ENCODE data around the gene SMIM13.

Gene SMIM13

DNA sequence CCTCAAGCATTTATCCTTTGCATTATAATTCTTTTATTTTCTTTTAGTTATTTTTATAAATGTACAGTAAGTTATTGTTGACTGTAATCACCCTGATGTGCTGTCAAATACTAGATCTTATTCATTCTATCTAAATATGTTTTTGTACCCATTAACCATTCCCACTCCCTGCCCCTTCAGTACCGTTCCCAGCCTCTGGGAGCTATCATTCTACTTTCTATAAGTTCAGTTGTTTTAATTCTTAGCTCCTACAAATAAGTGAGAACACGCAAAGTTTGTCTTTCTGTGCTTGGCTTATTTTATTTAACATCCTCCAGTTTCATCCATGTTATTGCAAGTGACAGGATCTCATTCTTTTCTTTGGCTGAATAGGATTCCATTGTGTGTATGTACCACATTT is 30.3 kb downstream of the SMIM13 start:
- DNase-seq, result no peak

DNA sequence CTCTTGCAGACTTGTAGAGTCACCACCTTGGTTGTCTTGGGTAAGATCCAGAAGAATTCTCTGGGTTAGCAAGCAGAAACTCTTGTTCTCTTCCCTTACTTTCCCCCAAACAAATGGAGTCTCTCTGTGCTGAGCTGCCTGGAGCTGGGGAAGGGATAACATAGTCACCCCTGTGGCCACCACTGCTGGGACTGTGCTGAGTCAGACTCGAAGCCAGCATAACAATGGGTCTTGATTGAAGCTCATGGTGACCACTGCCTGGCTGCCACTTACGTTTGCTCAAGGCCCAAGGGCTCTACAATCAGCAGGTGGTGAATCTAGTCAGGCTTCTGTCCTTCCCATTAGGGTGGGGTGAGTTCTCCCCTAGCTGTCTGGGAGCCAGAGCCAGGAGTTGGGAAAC is 33.2 kb downstream of the SMIM13 start:
- DNase-seq, result peak; percentile 8

DNA sequence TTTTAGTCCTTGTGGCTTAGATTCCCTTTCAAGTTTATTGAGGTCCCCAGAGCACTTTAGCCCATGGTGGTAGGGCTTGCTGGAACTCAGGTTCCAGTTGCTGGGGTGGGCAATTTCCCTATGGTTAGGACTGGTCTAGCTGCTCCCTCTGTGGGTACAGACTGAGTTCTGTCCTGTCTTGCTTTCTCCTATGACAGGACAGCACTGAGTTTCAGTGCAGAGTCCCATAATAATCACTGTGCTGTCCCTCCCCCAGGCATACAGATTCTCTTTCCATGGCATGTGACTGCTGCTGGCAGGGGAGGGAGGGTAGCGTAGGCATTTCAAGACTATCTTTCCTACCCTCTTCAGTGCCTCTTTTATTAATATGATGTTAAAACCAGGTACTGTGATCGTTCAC is 35.0 kb downstream of the SMIM13 start:
- no peak for DNase-seq

DNA sequence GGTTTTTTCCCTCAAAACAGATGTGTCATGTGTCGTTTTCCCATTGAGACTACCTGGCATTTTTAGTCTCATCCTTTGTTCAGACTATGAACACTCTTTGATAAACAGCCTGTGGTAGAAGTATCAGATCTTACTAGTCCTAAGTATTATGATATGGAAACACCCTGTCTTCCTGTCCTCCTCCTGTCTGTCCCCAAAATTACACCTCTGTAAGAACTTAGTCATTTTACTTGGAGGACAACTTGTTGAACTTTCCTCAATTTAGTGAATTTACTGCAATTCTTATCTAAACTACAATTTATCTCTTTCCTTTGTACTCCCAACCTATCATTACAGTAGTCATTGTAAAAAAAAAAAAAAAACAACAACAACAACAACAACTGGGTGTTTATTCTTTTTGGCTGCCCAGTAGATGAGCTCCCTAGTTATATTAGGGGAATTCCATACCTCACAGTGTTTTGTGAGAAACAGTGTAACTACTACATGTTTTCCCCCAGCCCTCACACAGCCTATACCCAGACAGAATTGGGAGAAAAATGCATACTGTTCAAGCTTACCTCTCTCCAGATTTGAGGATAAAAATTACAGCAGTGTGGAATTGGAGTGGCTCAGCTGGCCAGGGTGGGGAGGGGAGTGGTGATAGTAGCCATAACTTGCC is 36.4 kb downstream of the SMIM13 start:
- DNase-seq, result no peak

DNA sequence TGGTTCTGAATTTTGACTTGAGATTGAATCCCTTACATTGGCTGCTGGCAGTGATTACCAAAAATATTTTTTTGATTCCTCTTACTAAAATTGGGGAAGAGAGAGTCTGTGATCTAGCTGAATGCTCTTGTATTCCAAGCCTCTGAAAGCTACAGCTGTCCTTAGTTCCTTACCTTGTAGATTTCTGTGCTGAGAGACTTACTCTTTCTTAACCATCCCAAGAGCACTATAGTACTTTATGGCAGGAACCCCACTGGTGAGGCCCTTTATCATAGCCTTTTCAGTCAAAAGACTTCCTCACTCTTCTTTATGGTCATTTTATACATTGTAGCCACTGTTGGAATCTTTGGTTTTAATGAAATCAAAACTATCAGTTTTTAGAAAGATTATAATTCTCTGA is 37.0 kb downstream of the SMIM13 start:
- no peak for DNase-seq

DNA sequence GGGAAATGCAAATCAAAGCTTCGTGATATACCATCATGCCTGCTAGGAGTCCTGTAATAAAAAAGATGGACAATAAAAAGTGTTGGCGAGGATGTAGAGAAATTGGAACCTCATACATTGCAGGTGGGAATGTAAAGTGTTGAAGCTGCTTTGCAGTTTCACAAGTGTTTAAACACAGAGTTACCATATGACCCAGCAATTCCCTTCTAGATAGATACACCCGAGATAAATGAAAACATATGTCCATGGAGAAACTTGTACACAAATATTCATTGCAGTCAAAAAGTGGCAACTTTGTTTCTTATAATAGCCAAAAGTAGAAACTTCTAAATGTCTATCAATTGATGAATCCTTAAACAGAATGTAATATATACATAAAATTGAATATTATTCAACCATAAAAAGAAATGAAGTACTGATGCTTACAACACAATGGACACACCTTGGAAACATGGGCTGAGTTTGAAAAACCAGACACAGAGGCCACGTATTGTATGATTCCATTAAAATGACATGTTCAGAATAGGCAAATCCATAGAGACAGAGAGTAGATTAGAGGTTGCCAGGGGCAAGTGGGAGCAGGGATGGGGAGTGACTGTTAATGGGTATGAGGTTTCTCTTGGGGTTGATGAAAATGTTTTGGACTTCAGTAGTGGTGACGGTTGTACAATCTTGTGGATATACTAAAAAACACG is 38.7 kb downstream of the SMIM13 start:
- DNase-seq, result no peak

DNA sequence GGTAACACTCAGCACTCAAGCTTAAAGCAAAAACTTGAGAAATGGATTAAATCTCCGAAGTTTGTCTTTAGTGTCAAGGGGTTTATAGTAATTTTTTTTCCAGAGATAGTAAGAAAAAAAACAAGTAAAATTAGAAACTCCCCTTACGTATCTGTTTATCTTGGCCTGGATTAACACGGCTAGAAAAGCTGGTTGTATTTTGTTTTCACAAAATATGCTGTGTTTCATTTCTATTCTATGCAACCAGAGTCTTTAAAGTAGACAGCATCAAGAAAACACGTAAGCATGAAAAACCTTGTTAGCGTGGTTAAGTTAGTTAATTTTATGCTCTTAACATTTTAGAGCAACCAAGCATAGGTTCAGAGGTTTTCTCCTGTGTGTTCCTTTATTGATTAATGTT is 39.6 kb downstream of the SMIM13 start:
- no peak for DNase-seq

DNA sequence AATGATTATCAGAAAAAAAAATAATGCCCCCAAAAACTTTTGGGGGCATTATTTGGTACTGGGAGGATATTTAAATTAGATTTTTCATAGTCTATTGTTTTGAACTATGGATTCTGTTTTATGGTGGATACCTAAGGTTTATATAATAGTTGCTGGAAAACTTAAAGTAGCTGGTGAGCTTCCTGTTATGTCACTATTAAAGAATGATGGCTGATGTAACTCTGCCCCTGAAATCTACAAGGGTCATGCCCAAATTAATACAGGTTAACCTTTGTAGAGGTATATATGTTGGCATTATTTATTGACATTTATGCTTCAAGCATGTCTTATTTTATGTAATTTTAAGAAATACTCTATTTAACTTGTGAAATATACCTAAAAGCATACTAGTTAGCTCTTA is 43.2 kb downstream of the SMIM13 start:
- DNase-seq, result no peak

DNA sequence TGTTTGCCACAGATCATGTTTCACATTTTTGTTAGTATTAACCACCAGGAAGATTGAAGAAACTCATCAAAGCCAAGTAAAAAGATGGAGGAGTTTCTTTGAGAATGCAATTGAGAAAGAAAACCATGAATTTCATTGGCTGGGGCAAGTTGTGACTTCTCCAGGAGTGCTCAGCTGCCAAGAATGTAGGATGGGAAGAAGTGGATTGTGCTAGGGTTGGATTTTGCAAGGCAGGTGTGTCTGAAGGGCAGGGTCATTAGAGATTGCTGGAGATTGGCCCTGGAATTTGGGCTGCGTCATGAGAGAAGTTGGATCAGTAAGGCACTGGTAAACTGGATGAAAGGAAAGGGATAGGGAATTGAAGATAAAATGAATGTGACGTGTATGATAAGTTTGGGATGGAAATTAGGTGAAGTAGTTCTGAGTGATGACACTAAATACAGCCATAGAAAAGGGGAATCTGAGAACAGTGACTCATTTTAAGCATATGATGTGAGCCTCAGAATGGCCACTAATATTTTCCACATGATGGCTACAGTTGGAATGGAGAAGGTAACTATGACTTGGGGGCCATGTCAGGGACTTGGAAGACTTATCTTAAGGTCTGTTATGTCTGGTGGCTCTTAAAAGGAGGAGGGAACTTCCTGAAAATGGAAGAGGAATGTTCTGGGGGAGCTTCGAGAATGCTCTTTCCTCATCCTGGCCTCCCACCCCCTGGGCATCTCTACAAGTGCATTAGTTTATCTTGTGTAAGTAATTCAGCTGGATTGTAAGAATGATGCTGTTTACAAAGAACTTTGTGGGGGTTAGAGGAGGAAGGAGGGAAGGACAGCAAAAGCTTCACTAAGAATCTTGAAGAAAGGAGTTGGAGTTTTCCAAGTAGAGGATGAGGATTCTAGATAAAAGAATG is 45.7 kb downstream of the SMIM13 start:
- peak; percentile 44 for DNase-seq

DNA sequence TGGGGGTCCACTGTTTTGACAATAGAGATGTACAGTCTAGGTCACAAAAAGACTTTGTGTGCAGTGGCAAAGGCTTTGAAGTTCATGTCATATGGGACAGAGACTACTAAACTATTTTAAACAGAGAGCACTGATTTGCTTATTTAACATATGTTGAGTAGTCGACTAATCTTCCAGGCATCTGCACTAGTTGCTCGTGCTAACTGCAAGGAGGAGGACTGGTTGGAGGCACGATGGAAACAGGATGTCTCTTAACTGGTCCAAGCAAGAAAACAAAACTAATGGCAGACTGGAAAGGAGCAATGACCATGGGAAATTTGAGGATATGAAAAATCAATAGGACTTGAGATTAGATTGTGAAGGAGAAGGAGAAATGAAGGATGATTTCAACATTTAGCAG is 46.4 kb downstream of the SMIM13 start:
- DNase-seq, result peak; percentile 61

DNA sequence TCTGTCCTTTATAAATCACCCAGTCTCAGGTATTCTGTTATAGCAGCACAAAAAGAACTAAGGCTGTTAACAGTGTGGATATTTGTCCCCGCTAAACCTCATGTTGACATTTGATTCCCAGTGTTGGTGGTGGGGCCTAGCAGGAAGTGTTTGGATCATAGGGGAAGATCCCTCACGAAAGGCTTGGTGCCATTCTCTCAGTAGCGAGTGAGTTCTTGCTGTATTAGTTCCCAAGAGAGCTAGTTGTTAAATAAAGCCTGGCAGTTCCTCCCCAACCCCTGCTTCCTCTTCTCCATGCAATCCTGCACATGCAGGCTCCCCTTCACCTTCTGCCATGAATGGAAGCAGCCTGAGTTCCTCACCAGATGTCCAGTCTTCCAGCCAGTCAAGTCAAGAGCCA is 47.7 kb downstream of the SMIM13 start:
- no peak for DNase-seq

DNA sequence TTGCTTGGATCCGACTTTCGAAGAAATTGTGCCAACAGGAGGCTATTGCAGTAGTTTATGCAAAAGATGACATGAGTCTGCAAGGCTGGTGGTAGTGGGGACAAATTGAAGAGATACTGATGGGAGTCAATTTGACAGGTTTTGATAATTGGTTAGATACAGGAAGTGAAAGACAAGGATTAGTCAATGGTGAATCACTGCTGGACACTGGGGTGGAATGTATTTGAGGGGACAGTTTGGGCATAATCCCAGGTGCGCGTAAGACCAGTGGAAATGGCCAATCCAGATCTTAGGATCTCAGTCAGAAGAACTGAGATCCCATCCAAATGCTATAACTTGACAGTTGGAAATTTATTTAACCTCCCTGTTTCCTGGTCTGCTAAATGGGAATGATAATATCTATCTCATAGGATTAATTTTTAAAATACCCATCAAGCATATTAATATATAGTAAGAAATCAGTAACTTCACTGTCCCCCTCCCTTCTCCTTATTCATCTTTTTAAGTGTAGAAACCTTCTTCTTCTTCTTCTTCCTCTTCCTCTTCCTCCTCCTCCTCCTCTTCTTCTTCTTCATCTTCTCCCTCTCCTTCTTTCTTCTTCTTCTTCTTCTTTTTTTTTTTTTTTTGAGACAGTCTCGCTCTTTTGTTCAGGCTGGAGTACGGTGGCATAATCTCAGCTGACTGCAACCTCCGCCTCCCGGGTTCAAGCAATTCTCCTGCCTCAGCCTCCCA is 48.8 kb downstream of the SMIM13 start:
- DNase-seq, result peak; percentile 33

DNA sequence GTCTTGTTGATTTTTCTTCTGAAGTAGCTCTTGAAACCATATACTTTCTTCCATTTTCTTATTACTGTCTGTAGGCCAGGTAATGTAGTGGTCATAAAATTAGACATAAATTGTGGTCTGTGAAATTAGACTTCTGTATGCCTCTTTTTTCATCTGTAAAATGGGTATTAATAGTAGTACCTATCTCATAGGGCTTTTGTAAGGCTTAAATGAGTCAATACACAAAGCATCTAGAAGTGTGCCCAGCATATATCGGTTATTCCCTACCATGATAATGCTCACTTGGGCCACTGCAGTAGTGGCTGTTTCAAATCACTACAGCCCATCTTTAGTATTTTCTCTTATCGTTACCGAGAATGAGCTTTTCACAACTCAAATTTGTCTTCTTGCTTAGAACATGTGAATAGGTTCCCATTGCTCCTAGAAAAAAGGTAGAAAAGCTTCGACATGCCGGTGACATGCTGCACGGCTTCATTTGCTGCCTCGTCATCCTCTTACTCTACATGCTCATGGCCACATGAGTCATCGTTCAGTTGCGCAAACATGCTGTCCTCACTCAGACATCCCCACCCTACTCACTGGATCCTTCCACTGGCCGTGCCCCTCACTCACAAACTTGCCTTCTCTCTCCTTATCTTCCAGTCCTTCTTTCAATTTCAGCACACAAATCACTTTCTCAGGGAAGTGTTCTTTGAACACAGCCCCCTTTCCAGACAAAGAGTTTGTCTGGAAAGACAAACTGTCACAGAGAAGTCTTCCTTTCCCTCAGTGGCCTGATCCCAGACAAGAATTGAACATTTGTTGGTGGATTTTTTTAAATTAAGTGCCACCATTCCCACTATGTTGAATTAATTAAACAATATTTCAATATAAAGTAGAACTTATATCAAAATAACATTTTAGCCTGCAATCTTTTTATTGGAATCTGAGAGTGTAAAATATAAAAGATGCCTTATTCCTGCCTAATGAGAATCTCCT is 50.0 kb downstream of the SMIM13 start:
- peak; percentile 95 for DNase-seq

DNA sequence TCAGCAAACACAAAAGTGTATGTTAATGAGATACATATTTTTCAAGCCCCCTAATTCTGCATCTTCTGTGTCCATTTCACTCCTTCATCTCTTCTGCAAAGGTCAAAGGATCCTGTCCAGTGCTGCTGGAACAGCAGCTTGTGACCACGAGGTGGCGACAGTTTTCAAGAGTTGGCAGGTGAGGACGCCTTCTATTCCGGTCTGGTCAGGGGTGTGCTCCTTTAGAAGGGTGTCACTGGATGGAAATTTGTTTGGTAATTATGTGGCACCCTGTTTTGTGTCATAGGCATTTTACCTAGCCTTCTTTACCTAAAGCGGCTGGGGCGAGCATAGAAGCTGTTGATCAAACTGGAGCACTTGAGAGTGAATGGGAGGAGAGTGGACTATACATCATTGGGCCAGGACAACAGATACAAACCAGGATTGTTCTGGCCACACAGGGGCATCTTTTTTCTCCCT is 50.8 kb downstream of the SMIM13 start:
- peak; percentile 79 for DNase-seq

DNA sequence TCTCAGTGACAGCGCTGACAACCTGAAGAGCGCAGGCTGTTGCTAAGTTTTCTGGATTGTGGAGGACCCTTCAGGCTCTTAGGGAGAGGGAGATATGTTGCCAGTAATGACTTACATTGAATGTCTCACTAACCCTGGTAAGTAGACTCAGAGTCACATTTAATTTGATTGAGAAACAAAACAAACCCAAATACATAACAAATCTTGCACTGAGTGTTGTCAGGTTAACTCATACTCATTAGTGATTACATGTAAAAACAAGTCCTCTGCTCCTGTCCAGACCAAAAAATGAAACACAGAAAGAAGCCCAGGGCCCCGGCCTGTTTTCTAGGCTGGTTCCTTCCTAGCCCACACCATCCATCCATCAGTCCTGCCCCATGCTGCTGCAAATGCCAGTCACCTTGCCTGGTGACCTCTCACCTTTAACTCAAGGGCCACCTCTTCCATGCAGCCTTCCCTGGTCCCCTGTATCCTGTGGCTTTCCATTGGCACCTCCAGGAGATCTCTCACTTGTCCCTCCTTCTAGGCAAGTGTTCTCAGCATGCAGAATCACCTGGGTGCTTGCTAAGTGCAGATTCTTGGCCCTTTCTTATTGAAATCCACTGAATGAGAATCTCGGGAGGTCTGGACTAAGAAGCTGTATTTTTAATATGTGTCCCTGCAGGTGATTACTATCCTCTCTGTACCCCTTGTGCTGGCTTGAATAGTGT is 52.6 kb downstream of the SMIM13 start:
- DNase-seq, result no peak

DNA sequence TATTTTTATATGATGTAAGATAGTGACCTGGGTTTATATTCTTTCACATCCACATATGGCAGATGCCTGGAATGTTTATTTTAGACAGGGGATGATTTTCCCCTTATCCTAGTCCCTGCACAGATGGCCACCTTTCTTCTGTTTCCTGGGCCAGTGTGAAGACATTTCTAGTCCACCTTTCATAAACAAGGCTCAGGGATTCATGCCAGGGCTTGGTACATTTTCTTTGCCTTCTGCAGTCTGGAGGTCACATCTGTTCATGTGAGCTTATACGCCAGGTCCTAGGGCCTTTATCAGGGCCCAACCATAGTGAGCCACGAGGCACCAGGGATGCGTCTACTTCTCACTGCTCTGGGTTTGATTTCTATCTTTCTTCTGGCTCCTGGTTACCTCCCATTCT is 55.9 kb downstream of the SMIM13 start:
- no peak for DNase-seq

DNA sequence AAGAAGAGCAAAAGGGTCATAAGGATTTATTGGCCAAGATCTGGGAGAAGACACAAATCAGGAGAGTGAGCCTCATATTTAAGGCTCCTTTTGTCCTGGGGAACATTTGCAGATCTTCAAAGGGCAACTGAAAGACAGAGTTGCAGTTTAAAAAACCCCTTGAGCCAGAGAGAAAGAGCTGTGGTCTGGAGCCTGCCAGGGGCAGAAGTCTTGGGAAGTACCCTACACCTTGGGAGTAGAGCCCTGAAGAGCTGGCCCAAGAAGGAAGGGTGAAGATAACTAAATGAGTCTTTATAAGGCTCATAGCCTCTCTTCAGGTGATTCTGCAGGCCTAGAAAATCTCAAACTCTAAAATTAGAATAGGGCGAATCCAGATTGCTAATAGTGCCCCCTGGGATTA is 57.9 kb downstream of the SMIM13 start:
- no peak for DNase-seq

DNA sequence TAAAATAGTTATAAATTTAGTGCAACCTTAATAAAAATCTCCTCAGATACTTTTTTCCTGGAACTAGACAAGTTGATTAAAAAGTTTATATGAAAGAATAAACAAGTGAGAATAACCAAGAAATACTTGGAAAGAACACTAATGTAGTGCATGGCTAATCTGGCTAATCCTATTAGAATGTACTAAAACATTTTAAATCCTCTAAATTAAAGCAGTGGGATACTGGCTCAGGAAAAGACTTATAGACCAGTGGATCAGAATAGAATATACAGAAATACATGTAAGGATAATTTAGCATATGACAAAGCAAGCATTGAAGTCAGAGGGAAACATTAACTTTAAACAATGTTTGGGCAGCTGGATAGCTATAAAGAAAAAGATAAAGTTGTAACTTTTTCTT is 58.9 kb downstream of the SMIM13 start:
- no peak for DNase-seq

DNA sequence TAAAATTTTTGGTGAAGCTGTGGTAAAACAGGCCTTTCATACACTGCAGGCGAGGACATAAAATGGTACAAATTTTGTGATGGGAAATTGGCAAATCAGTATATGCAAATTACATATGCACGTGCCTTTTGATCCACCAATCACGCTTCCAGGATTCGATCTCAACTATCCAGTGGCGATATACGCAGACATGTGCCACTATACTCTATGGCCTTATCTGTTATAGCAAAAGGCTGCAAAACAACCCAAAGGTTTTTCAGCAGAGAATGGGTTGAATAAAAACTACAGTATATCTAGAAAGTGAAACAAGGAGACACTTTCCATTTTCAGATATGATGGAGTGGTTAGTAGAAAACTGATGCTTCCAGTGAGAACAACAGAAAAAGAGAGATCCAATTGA is 59.8 kb downstream of the SMIM13 start:
- no peak for DNase-seq

DNA sequence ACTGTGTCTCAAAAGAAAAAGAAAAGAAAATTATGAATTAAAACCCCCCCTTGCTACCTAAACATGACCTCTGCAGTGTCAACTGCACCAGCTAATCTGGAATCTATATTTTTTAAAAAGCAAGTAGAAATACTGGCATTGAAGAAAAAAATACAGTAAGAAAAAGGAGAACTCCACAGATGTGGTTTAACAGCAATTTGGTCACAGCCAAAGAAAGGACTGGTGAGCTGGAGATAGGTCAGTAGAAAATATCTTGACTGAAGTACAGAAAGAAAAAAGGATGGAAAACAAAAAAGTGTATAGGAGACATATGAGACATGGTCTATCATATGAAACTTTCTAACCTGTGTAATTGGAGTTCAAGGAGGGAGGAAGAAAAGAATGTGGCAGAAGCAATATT is 62.0 kb downstream of the SMIM13 start:
- DNase-seq, result no peak

DNA sequence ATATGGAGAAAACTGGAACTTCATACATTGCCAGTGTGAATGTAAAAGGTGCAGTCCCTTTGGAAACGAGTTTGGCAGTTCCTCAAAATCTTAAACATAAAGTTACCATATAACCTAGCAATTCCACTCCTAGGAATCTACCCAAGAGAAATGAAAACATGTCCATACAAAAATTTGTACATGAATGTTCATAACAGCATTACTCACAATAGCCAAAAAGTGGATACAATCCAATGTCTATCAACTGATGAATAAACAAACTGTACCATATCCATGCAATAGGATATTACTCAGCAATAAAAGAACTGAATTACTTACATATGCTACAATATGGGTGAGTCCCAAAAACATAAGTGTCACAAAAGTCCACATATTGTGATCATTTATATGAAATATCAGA is 66.6 kb downstream of the SMIM13 start:
- peak; percentile 15 for DNase-seq

All from EL (cell line).